Right ventricle myocardium inferior (tissue), 1 donor: Measurements from ENCODE around the gene RBPJL. TPM values are rescaled to one million over a fixed set of nuclear protein-coding genes. Genes with fewer than 3 reads are reported as not detected.
"Not testable (repeated sequence)": the region's sequence is repeated elsewhere in the genome, so short reads cannot be mapped to it uniquely, and the experiment has no call there.

Experiments used
- ATAC-seq: fragments of 200-7000 bp; cut with Tn5 transposase; one replicate; pipeline ENCODE4 v1.9.1; 2020; ENCODE audit warnings: mild to moderate bottlenecking, moderate library complexity
- DNase-seq: peaks from one replicate; pipeline ENCODE4 v3.0.0; 2021; ENCODE audit errors: missing footprints
- intact Hi-C: fragments of 100-400 bp; cut with DNase I; formaldehyde crosslinking; loops from one replicate; pipeline ENCODE4 v1.11.0; 2022
- total RNA-seq: library from RNA; stranded (reverse); fragmentation: NEBNext Ultra II Directional; extraction: Animal tissue kit (Norgen Biotek cat#: 25700); gene quantifications from one replicate; pipeline ENCODE4 v1.2.1, GENCODE V29; 2021
- donor health status: DM: no; HTN: yes; CAD: no; lungs with severe emphysema.

RBPJL gene
- total RNA-seq, 1 donor from 2014 or later, result not detected

- no peak for DNase-seq
- no peak for ATAC-seq
- intact Hi-C loops, result no loop called here
These were observed 43.6 kb downstream of the RBPJL start for GRCh38 chr20:45350217-45350616.

DNA sequence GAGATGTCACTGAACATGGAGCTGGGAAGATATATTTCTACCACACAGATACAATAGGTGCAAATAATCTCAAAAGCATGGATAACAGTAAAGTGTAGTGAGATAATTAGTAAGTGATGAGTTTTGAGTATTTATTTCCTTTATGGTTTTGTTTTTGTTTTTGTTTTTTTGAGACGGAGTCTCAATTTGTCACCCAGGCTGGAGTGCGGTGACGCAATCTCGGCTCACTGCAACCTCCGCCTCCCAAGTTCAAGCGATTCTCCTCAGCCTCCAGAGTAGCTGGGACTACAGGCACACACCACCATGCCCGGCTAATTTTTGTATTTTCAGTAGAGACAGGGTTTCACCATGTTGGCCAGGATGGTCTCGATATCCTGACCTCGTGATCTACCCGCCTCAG, 44.2 kb downstream of the RBPJL start:
- intact Hi-C loops, DNase-seq, ATAC-seq: not testable (repeated sequence)

- DNase-seq (no peak), ATAC-seq (no peak)
- intact Hi-C loops, result no loop called here
These were observed 46.1 kb downstream of the RBPJL start for GRCh38 chr20:45352729-45353128.

DNA sequence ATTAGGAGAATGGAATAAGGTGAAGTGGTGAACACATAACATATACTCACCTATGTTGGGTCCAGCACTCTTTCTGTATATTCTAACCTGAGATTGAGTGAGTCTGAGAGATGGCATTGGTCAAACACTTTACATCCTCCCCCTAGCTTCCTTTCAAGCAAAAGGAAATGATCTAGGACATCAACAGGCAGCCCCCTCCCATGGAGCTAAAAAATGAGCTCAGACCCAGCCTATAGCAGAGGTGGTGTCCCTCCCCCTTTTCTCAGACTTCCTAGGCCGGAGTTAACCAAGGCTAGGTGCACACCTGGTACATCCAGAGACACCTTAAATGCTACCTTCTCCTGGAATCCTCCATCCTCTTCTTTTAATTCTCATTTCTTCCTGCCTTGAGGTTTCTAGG, 47.1 kb downstream of the RBPJL start:
- ATAC-seq, result no peak

DNA sequence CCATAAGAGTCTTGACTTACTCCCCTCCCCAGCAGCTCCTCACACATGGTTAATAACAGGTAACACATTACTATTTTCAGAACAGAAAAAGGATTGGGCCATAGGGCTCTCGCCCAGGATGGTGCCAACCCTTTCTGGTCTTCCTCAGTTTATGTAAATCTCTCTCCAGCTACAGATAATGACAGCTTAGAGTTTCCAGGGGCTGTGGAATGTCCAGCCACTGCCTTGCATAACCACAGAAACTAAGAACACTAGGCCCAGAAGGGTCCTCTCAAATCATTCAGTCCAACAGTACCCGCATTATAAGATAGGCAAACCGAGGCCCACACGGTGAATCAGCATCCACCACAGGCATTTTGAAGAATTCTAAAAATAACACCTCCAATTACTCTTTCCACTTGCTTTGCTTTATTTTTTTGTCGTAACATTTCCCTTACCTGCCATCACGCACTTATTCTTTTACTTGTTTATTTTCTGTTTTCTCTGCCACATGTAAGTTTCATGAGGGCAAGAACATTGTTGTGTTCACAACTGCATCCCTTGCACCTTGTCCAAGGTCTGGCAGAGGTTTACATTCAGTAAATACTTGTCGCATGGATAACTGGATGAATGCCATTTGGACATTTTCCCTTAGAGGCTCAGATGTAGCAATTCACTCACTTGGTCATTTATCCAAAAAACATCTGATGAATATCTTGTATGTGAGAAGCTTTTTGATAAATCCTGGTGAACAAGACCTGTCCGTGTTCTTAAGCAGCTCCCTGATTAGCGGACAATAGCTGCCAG, 48.0 kb downstream of the RBPJL start:
- DNase-seq (no peak), ATAC-seq (no peak)
- intact Hi-C loops, result no loop called here

More for the DNA sequence above, 47.1 kb downstream of the RBPJL start:
- intact Hi-C loops, result no loop called here
- no peak for DNase-seq

- intact Hi-C loops, result no loop called here
- DNase-seq (no peak), ATAC-seq (no peak)
These were observed 48.8 kb downstream of the RBPJL start for GRCh38 chr20:45355209-45356084.

DNA sequence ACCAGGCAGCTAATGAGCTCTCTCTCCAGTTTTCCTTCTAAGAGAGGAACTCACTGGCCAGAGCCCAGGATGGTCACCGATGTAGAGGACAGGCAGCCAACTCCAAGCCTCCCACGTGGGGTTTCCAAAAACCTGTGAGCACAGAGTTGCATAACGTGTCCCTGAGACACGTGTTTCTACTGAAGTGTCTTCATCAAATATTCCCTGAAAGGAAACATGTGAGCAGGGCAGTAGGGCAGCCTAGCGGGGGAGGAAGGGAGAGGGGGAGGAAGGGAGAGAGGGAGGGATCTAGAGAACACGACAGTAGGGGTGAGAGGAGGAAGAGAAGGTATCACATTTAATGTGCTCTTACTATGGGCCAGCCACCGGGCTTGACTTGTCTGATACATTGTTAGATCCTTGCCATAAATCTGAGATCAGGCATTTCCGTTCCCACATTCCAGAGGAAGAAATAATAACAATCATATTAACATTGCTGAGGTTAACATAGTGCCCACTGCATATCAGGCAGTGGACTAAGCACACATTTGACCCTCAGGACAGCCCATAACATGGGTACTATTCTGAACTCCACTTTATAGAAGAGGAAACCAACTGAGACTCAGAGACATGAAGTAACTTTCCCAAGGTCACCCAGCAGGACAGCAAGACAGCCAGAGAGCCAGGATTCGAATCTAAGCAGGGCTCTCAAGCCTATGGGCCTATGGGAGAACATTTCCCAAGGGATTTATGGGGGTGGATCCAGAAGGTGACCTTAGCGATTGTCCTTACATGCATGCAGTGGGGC, 51.8 kb downstream of the RBPJL start:
- ATAC-seq (peak; percentile 68), DNase-seq (peak; percentile 79)
- intact Hi-C loops, result loop anchor here (1.0 kb wide), 1 partner anchor 18 kb away; no protein-coding TSS in a partner anchor

DNA sequence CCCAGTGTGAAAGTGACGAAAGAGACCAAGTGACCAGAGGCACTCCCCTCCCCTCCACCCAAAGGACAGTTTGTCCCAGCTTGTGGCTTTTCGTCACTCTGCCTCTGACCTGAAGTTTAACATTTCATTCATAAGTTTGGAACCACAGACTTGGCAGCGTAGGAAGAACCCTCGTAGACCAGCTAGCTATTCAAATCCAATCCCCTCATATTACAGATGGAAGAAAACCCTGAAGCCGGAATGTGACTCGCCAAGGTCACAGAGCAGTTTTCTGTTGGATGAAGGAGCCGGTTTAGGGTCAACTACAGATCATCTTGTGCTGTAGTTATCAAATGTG, 52.4 kb downstream of the RBPJL start:
- ATAC-seq, result peak; percentile 43
- intact Hi-C loops, result no loop called here

GRCh38 chr20:45359406-45360148, 52.9 kb downstream of the RBPJL start:
- intact Hi-C loops, result no loop called here
- no peak for ATAC-seq
- no peak for DNase-seq

More for the DNA sequence above, 52.4 kb downstream of the RBPJL start:
- no peak for DNase-seq

DNA sequence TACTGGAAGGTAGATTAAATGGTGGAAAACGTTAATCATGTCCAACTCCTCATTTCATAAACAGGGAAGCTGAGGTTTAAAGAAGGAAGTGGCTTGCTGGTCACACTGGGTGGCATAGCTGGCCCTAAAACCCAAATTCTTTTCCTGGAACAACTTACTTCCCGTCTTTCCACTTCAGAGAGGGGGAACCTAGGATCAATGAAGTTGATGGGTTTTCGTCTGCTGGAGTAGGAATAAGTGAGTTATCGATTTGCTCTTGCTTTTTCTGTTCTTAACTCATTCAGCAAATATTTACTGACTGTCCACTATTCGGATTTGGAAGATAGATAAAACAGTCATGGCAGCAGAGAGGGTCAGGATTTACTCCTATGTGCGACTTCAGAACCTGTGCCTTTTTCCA, 55.2 kb downstream of the RBPJL start:
- intact Hi-C loops, result loop anchor here (2.0 kb wide), 3 partner anchors 41 to 75 kb away; no protein-coding TSS in a partner anchor
- ATAC-seq (no peak), DNase-seq (no peak)

DNA sequence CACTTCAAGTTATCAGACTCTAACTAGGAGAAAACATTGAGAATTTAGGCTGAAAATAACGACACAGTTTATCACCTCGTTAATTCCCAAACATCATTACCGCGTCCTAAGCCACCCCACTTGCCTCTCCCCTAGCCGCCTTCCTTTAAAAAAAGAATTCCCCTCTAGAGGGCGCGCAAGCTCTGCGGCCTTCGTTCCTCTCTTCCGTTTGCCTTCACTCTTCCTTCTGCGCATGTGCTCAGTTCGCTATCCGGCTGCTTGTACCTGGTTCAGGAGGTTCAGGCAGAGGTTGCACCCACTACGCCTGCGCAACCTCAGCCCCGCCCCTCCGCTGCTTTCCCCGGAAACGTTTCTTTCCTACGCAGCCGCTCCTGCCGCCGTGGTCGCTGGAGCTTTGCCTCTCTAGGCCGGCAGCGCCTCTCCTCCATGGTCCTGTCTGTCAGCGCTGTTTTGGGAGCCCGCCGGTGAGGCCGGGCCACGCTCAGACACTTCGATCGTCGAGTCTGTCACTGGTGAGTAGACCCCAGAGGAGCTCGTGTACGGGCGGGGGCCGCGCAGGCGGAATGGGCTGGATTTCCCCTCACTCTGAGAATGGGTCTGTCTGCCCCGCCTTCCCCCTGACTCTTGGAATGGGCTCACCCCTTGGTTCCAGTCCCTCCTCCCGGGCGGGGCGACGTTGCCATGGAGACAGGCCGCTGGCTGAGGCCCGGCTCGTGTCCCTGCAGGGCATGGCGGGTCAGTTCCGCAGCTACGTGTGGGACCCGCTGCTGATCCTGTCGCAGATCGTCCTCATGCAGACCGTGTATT, 56.4 kb downstream of the RBPJL start, which contains the start of gene SYS1:
TSS of gene SYS1 (plus strand) at position 353 of the 807 bp plus-strand sequence. CDS start at position 729, 376 bp downstream.
- ATAC-seq, result peak; percentile 92
- intact Hi-C loops, result loop anchor here (1.0 to 2.0 kb wide), 4 partner anchors 10 to 74 kb away; no protein-coding TSS in a partner anchor
- DNase-seq, result peak; percentile 99

DNA sequence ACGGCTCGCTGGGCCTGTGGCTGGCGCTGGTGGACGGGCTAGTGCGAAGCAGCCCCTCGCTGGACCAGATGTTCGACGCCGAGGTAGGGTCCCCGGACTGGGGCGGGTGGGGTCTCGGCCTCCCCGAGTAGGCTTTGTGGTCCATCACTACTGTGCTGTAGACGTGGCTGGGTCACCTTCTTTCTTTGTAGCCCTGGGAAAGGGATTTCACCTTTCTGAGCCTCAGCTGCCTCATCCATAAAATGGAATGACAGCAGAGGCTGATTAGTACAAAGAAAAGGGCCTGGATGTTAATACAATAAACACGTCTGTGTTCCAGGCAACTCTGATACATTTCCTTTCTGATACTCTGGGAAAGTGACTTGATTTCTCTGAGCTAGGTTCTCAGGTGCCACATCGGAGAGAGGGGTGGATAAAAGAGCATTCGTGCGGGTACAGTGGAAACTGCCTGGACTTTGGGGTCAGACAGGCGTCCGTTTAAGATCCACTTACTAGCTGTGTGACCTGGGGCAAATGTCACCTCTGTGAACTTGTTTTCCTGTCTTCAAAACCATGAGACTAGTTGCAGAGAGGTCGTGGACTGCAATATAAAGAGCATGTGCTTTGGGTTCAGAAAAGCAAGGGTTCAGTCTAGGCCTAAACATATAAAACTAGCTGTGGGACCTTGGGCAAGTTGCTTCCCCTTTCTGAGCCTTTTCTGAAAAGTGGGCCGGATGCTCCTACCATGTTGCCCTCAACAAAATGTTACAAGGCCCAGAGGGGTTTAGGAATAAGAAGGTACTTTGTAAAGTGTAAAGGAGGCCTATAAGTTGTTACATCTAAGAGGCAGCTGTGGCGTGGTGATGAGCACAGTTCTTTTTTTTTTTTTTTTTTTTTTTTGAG, 57.2 kb downstream of the RBPJL start:
- DNase-seq (no peak), ATAC-seq (no peak)
- intact Hi-C loops, result loop anchor here (1.0 to 2.0 kb wide), 4 partner anchors 9 to 73 kb away; no protein-coding TSS in a partner anchor

GRCh38 chr20:45365444-45365970, 58.9 kb downstream of the RBPJL start:
- intact Hi-C loops, result no loop called here
- ATAC-seq (no peak), DNase-seq (no peak)

GRCh38 chr20:45366192-45366591, 59.6 kb downstream of the RBPJL start:
- ATAC-seq (no peak), DNase-seq (no peak)
- intact Hi-C loops, result no loop called here

DNA sequence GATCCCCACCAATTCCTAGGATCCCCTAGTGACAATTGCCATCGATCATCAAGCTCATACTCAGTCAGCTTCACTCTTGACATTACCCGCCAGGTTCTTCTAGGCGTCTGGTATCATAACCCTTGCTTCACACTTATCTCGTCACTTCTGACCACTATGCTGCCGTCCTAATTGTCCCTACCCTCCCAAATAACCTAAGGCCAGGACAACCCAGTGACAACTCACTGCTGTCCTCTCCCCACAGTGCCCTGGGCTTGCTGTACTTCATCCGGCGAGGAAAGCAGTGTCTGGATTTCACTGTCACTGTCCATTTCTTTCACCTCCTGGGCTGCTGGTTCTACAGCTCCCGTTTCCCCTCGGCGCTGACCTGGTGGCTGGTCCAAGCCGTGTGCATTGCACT, 60.0 kb downstream of the RBPJL start:
- no peak for ATAC-seq
- intact Hi-C loops, result no loop called here
- no peak for DNase-seq

DNA sequence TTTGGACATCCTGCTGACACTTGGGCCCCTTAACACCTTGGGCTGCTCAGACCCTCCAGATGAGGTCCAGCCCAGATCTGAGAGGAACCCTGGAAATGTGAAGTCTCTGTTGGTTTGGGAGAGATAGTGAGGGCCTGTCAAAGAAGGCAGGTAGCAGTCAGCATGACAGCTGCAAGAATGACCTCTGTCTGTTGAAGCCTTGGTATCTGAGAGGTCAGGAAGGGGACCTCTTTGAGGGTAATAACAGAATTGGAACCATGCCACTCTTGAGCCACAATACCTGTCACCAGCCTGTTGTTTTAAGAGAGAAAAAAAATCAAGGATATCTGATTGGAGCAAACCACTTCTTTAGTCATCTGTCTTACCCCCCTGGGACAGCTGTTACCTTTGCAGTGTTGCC, 60.5 kb downstream of the RBPJL start:
- no peak for ATAC-seq

More for the DNA sequence above, 60.5 kb downstream of the RBPJL start:
- intact Hi-C loops, result no loop called here
- no peak for DNase-seq
